Measurements from ENCODE around the gene FAM3A. TPM values are rescaled to one million over a fixed set of nuclear protein-coding genes. Genes with fewer than 3 reads are reported as not detected.

The FAM3A gene
- total and polyA plus RNA-seq, 9 of the 15 experiments (the other 6 are each of a cell fraction or from before 2014, with no cell fraction given): 0.75 to 70.6 (median 27.0) TPM

GRCh38 chrX:154486396-154487207, 29.4 kb downstream of the FAM3A start, which contains the start of gene UBL4A (continued):
- TF ChIP-seq MLLT1 (IDR thresholded peaks at IDR 0.05) (no peak), ARID2 (IDR thresholded peaks at IDR 0.05) (no peak), ZBTB1 (CRISPR knock-in tag; IDR thresholded peaks at IDR 0.05; ENCODE audit: borderline replicate concordance, low read depth) (no peak), CBX8 (IDR thresholded peaks at IDR 0.05; ENCODE audit: borderline replicate concordance, extremely low read depth, low read depth, low read length, poor library complexity, severe bottlenecking) (no peak), RBM22 (IDR thresholded peaks at IDR 0.05; ENCODE audit: low read depth, low read length, poor library complexity, severe bottlenecking) (no peak), ETS2 (tag; IDR thresholded peaks at IDR 0.05; ENCODE audit: borderline replicate concordance, poor library complexity, severe bottlenecking) (no peak), ZKSCAN3 (CRISPR knock-in tag; IDR thresholded peaks at IDR 0.05) (no peak), HCFC1 (IDR thresholded peaks at IDR 0.05; ENCODE audit: low read depth, low read length) (no peak), ELK1 (CRISPR knock-in tag; IDR thresholded peaks at IDR 0.05) (no peak), STAT5B (CRISPR knock-in tag; IDR thresholded peaks at IDR 0.05) (no peak), ZC3H8 (IDR thresholded peaks at IDR 0.05) (no peak), SAFB (IDR thresholded peaks at IDR 0.05; ENCODE audit: borderline replicate concordance, low read depth, low read length) (peak; percentile 64; the same call in 1 of the 2 replicates), RBM14 (IDR thresholded peaks at IDR 0.05; ENCODE audit: borderline replicate concordance, insufficient read depth, low read depth, low read length) (no peak), CREBBP (IDR thresholded peaks at IDR 0.05; ENCODE audit: low read depth, low read length) (no peak), OTX1 (CRISPR knock-in tag; IDR thresholded peaks at IDR 0.05) (0 out of 2 replicates have a peak, but pooled peaks have one; percentile 47), BHLHE40 (IDR thresholded peaks at IDR 0.05; ENCODE audit: low read length) (no peak), PHTF2 (CRISPR knock-in tag; IDR thresholded peaks at IDR 0.05) (no peak), GMEB1 (CRISPR knock-in tag; IDR thresholded peaks at IDR 0.05) (no peak), RBM25 (IDR thresholded peaks at IDR 0.05; ENCODE audit: low read depth, low read length, severe bottlenecking) (no peak), MTA3 (IDR thresholded peaks at IDR 0.05; ENCODE audit: borderline replicate concordance) (peak; percentile 74; the same call in 1 of the 2 replicates), ZNF445 (CRISPR knock-in tag; IDR thresholded peaks at IDR 0.05; ENCODE audit: low read depth) (no peak), HDGF (IDR thresholded peaks at IDR 0.05) (no peak), CREB1 (IDR thresholded peaks at IDR 0.05) (no peak; the same call in 1 of the 2 replicates), CREB1 (CRISPR knock-in tag; IDR thresholded peaks at IDR 0.05) (no peak), ATF7 (IDR thresholded peaks at IDR 0.05) (0 out of 2 replicates have a peak, but pooled peaks have one; percentile 16), ZNF436 (CRISPR knock-in tag; IDR thresholded peaks at IDR 0.05) (no peak)
